Neural progenitor cell (in vitro differentiated cells): ENCODE results near the gene DTNA. TPM values are rescaled to one million over a fixed set of nuclear protein-coding genes. Genes with fewer than 3 reads are reported as not detected.

Source experiments
- DNase-seq: peaks from one replicate; pipeline ENCODE4 v3.0.0-alpha.2; 2016; ENCODE audit warnings: low spot score
- H2AFZ ChIP-seq: fragments of 200-600 bp; sonication (generic); replicated peaks from 2 replicates; pipeline ENCODE4 v1.6.1; 2016; ENCODE audit warnings: antibody characterized with exemption
- H3F3A ChIP-seq: fragments of 200-600 bp; sonication (generic); 2 replicates; pipeline ENCODE4 v1.6.1; 2016; ENCODE audit warnings: antibody characterized with exemption, low read depth
- H3K27ac ChIP-seq: fragments of 200-600 bp; sonication (generic); 2 replicates; pipeline ENCODE4 v1.5.1; 2016; ENCODE audit warnings: mild to moderate bottlenecking
- H3K27me3 ChIP-seq: fragments of 200-600 bp; sonication (generic); 2 replicates; pipeline ENCODE4 v1.6.1; 2016; ENCODE audit warnings: mild to moderate bottlenecking, moderate library complexity
- H3K36me3 ChIP-seq: fragments of 200-600 bp; sonication (generic); 2 replicates; pipeline ENCODE4 v1.5.1; 2016
- H3K4me1 ChIP-seq: fragments of 200-600 bp; sonication (generic); 2 replicates; pipeline ENCODE4 v1.6.1; 2016; ENCODE audit warnings: mixed run types
- H3K4me2 ChIP-seq: fragments of 200-600 bp; sonication (generic); 2 replicates; pipeline ENCODE4 v1.6.1; 2016
- H3K4me3 ChIP-seq: fragments of 200-600 bp; sonication (generic); 2 replicates; pipeline ENCODE4 v1.5.1; 2016
- H3K79me2 ChIP-seq: fragments of 200-600 bp; sonication (generic); 2 replicates; pipeline ENCODE4 v1.6.1; 2016; ENCODE audit warnings: low read depth
- H3K9ac ChIP-seq: fragments of 200-600 bp; sonication (generic); 2 replicates; pipeline ENCODE4 v1.6.1; 2016
- H3K9me3 ChIP-seq: fragments of 200-600 bp; sonication (generic); 2 replicates; pipeline ENCODE4 v1.5.1; 2016; ENCODE audit warnings: low read depth
- H4K20me1 ChIP-seq: fragments of 200-600 bp; sonication (generic); 2 replicates; pipeline ENCODE4 v1.6.1; 2016; ENCODE audit warnings: low read depth
- H3K27ac Mint-ChIP-seq: 3 replicates; pipeline ENCODE4 v1.8.0; 2021; ENCODE audit warnings: mixed read lengths
- H3K27me3 Mint-ChIP-seq: 2 replicates; pipeline ENCODE4 v1.8.0; 2022; ENCODE audit warnings: low read depth, mild to moderate bottlenecking, inconsistent platforms, moderate library complexity, mixed read lengths; ENCODE audit not compliant: insufficient read depth
- H3K36me3 Mint-ChIP-seq: 3 replicates; pipeline ENCODE4 v1.8.0; 2021; ENCODE audit warnings: mixed read lengths
- H3K4me1 Mint-ChIP-seq: 3 replicates; pipeline ENCODE4 v1.8.0; 2021; ENCODE audit warnings: mixed read lengths
- H3K4me3 Mint-ChIP-seq: 3 replicates; pipeline ENCODE4 v1.8.0; 2021; ENCODE audit warnings: mild to moderate bottlenecking, moderate library complexity, mixed read lengths
- H3K9me3 Mint-ChIP-seq: 3 replicates; pipeline ENCODE4 v1.8.0; 2020; ENCODE audit warnings: mixed read lengths
- CTCF ChIP-seq: fragments of 200-600 bp; sonication (generic); IDR thresholded peaks from 2 replicates; pipeline ENCODE4 v1.5.1; 2017; ENCODE audit warnings: antibody characterized with exemption, mild to moderate bottlenecking
- EZH2 ChIP-seq: fragments of 200-600 bp; sonication (generic); IDR thresholded peaks from 2 replicates; pipeline ENCODE4 v1.6.1; 2017; ENCODE audit warnings: antibody characterized with exemption, mild to moderate bottlenecking, moderate library complexity
- EZH2phosphoT487 ChIP-seq: fragments of 200-600 bp; sonication (generic); IDR thresholded peaks from 2 replicates; pipeline ENCODE4 v1.6.1; 2017; ENCODE audit warnings: antibody characterized with exemption
- total RNA-seq: library from RNA; depleted of rRNA; stranded (reverse); fragments of >200 nt; gene quantifications from 2 replicates; pipeline ENCODE4 v1.2.3, GENCODE V29; 2015; ENCODE audit warnings: low replicate concordance

Gene DTNA
- total RNA-seq, 1 donor from 2014 or later = 15.0 TPM

- Mint-ChIP-seq H3K4me1 (peaks cover 7% of the 10 kb centered on the region), H3K9me3 (no peaks in the 10 kb centered on the region), H3K36me3 (no peaks in the 10 kb centered on the region), H3K27me3 (no peaks in the 10 kb centered on the region), H3K4me3 (no peak overlapping the region), H3K27ac (no peak overlapping the region)
- Histone ChIP-seq H3K4me1 (no peaks in the 10 kb centered on the region), H3K27me3 (no peaks in the 10 kb centered on the region), H2AFZ (no peak overlapping the region), H3K9me3 (no peaks in the 10 kb centered on the region), H3F3A (no peaks in the 10 kb centered on the region), H3K79me2 (no peaks in the 10 kb centered on the region), H3K9ac (no peak overlapping the region), H3K27ac (no peak overlapping the region), H4K20me1 (no peaks in the 10 kb centered on the region), H3K4me2 (no peak overlapping the region), H3K36me3 (no peaks in the 10 kb centered on the region), H3K4me3 (no peak overlapping the region)
- DNase-seq = no peak
- no peak for TF ChIP-seq CTCF
- no peak for TF ChIP-seq EZH2
- TF ChIP-seq EZH2phosphoT487 = no peak
Measured at GRCh38 chr18:34929336-34929780, 219.3 kb downstream of the DTNA start.

- H3K27ac Mint-ChIP-seq = no peak overlapping the region
- Histone ChIP-seq H3F3A (no peaks in the 10 kb centered on the region), H3K27me3 (no peaks in the 10 kb centered on the region), H3K4me2 (no peak overlapping the region), H3K79me2 (no peaks in the 10 kb centered on the region), H3K9me3 (no peaks in the 10 kb centered on the region), H3K4me1 (no peaks in the 10 kb centered on the region), H3K27ac (no peak overlapping the region), H3K9ac (no peak overlapping the region), H3K36me3 (no peaks in the 10 kb centered on the region), H4K20me1 (no peaks in the 10 kb centered on the region), H2AFZ (no peak overlapping the region), H3K4me3 (no peak overlapping the region)
- no peaks in the 10 kb centered on the region for H3K36me3 Mint-ChIP-seq
- no peaks in the 10 kb centered on the region for H3K27me3 Mint-ChIP-seq
- H3K9me3 Mint-ChIP-seq = no peaks in the 10 kb centered on the region
- H3K4me1 Mint-ChIP-seq = peaks cover 7% of the 10 kb centered on the region
- DNase-seq = no peak
- TF ChIP-seq EZH2phosphoT487 = no peak
- no peak for TF ChIP-seq CTCF
- no peak for TF ChIP-seq EZH2
- H3K4me3 Mint-ChIP-seq = no peak overlapping the region
Measured at GRCh38 chr18:34932363-34932762, 222.3 kb downstream of the DTNA start.

GRCh38 chr18:34932792-34933466 lies 222.8 kb downstream of the DTNA start:
- no peaks in the 10 kb centered on the region for H4K20me1 ChIP-seq
- no peaks in the 10 kb centered on the region for H3F3A ChIP-seq
- no peak overlapping the region for H3K9ac ChIP-seq
- no peak overlapping the region for H3K4me3 Mint-ChIP-seq
- no peak overlapping the region for H3K27ac Mint-ChIP-seq
- no peaks in the 10 kb centered on the region for H3K9me3 ChIP-seq
- TF ChIP-seq CTCF = no peak
- no peak for TF ChIP-seq EZH2
- TF ChIP-seq EZH2phosphoT487 = no peak
- H3K4me3 ChIP-seq = no peak overlapping the region
- H3K36me3 Mint-ChIP-seq = no peaks in the 10 kb centered on the region
- H3K27me3 ChIP-seq = no peaks in the 10 kb centered on the region
- no peaks in the 10 kb centered on the region for H3K9me3 Mint-ChIP-seq
- no peaks in the 10 kb centered on the region for H3K4me1 ChIP-seq
- no peaks in the 10 kb centered on the region for H3K79me2 ChIP-seq
- H2AFZ ChIP-seq = no peak overlapping the region
- no peaks in the 10 kb centered on the region for H3K27me3 Mint-ChIP-seq
- no peak overlapping the region for H3K4me2 ChIP-seq
- no peak overlapping the region for H3K27ac ChIP-seq
- H3K36me3 ChIP-seq = no peaks in the 10 kb centered on the region
- peaks cover 7% of the 10 kb centered on the region for H3K4me1 Mint-ChIP-seq
- DNase-seq = no peak
